ENCODE results near the gene SH3GL3. TPM values are rescaled to one million over a fixed set of nuclear protein-coding genes. Genes with fewer than 3 reads are reported as not detected.

The SH3GL3 gene
- total RNA-seq, 2 experiments from 2014 or later = not detected

DNA sequence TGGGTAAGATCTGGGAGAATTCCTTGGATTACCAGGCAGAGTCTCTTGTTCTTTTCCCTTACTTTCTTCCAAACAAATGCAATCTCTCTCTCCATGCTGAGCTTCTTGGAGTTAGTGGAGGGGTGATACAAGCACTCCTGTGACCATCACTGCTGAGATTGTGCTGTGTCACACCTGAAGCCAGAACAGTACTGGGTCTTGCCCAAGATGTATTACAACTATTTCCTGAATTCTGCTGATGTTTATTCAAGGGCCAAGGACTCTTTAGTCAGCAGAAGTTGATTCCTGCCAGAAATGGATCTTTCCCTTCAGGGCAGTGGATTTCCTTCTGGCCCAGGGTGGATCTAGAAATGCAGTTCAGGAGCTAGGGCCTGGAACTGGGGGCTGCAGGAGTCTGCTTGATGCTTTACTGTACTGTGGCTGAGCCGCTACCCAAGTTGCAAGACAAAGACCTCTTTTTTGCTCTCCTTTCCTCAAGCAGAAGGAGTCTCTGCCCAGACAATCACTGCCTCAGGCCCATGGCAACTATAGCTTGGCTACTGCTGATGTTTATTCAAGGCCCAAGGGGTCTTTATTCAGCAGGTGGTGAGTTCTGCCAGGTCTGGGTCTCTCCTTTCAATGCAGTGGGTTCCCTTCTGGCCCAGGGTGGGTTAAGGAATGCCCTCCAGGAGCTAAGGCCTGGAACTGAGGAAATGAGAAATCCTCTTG is 98.8 kb downstream of the SH3GL3 start:
- POLR2A ChIA-PET = no interaction called here
- Histone ChIP-seq H3K36me3 (ENCODE audit: insufficient read depth, low read length) (no peaks in the 10 kb centered on the region), H3K27me3 (ENCODE audit: control insufficient read depth in 1 of 2, insufficient read depth in 2 of 2, low read length in 2 of 2) (no peaks in the 10 kb centered on the region), H3K9me3 (ENCODE audit: control insufficient read depth in 1 of 2, insufficient read depth in 1 of 2, low read length in 2 of 2) (no peaks in the 10 kb centered on the region), H3K4me3 (ENCODE audit: low read length) (no peak overlapping the region), H3K4me1 (ENCODE audit: insufficient read depth, low read length) (no peaks in the 10 kb centered on the region), H3K27ac (ENCODE audit: low read depth in 1 of 2, low read length in 2 of 2) (no peak overlapping the region)
- intact Hi-C loops (cut with DNase I, micrococcal nuclease) = no loop called here
- Mint-ChIP-seq H3K4me3 (no peak overlapping the region), H3K27ac (no peak overlapping the region), H3K9me3 (peaks cover 16% of the 10 kb centered on the region), H3K36me3 (ENCODE audit: low read depth) (no peaks in the 10 kb centered on the region), H3K27me3 (peaks cover 32% of the 10 kb centered on the region), H3K4me1 (ENCODE audit: low read depth) (no peaks in the 10 kb centered on the region)
- TF ChIP-seq CTCF (IDR thresholded peaks at IDR 0.05) = no peak
- ATAC-seq (ENCODE audit: poor library complexity) = no peak
- no peak for DNase-seq
- CTCF ChIA-PET = no interaction called here

DNA sequence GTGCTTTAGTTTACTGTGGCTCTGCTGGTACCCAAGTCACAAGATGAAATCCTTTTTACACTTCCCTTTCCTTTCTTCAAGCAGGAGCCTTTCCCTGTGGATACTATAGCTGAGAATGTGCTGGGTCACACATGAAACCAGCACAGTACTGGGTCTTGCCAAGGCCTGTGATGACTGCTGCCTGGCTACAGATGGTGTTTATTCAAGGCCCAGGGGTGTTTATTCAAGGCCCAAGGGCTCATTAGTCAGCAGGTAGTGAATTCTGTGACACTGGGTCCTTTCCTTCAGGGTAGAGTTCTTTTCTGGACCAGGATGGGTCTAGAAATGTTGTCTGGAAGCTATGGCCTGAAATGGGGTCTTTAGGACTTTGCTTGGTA is 99.4 kb downstream of the SH3GL3 start:
- Mint-ChIP-seq H3K9me3 (peaks cover 16% of the 10 kb centered on the region), H3K4me1 (ENCODE audit: low read depth) (no peaks in the 10 kb centered on the region), H3K36me3 (ENCODE audit: low read depth) (no peaks in the 10 kb centered on the region), H3K4me3 (no peak overlapping the region), H3K27me3 (peaks cover 32% of the 10 kb centered on the region), H3K27ac (no peak overlapping the region)
- ChIA-PET POLR2A (no interaction called here), CTCF (no interaction called here)
- no peak overlapping the region for H3K27ac ChIP-seq (ENCODE audit: low read depth in 1 of 2, low read length in 2 of 2)
- intact Hi-C loops (cut with DNase I, micrococcal nuclease) = no loop called here
- H3K27me3 ChIP-seq (ENCODE audit: control insufficient read depth in 1 of 2, insufficient read depth in 2 of 2, low read length in 2 of 2) = peaks cover 0 to 4% of the 10 kb centered on the region in 2 experiments
- ATAC-seq (ENCODE audit: poor library complexity) = no peak
- DNase-seq = no peak
- no peaks in the 10 kb centered on the region for H3K9me3 ChIP-seq (ENCODE audit: control insufficient read depth in 1 of 2, insufficient read depth in 1 of 2, low read length in 2 of 2)
- H3K36me3 ChIP-seq (ENCODE audit: insufficient read depth, low read length) = no peaks in the 10 kb centered on the region
- TF ChIP-seq CTCF (IDR thresholded peaks at IDR 0.05) = no peak
- no peaks in the 10 kb centered on the region for H3K4me1 ChIP-seq (ENCODE audit: insufficient read depth, low read length)
- H3K4me3 ChIP-seq (ENCODE audit: low read length) = no peak overlapping the region

DNA sequence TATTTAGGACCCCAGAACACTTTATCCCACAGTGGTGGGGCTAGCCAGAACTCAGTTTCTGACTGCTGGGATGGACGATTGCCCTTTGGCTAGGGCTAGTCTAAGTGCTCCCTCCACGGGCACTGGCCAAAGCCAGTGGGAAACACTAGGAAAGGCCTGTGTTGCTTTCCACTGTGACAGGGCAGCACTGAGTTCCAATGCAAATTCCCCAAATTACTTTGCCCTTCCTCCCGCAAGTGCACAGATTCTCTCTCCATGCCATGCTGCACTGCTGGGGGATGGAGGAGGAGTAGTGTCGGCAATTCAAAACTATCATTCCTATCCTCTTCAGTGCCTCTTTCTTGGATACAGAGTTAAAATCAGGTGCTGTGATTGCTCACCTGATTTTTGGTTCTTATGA is 100.0 kb downstream of the SH3GL3 start:
- TF ChIP-seq CTCF (IDR thresholded peaks at IDR 0.05) = no peak
- ATAC-seq (ENCODE audit: poor library complexity) (no peak), DNase-seq (no peak)
- Mint-ChIP-seq H3K36me3 (ENCODE audit: low read depth) (no peaks in the 10 kb centered on the region), H3K4me1 (ENCODE audit: low read depth) (no peaks in the 10 kb centered on the region), H3K27ac (no peak overlapping the region), H3K27me3 (peaks cover 32% of the 10 kb centered on the region), H3K4me3 (no peak overlapping the region), H3K9me3 (peaks cover 16% of the 10 kb centered on the region)
- ChIA-PET POLR2A (no interaction called here), CTCF (no interaction called here)
- Histone ChIP-seq H3K4me3 (ENCODE audit: low read length) (no peak overlapping the region), H3K36me3 (ENCODE audit: insufficient read depth, low read length) (no peaks in the 10 kb centered on the region), H3K27ac (ENCODE audit: low read depth in 1 of 2, low read length in 2 of 2) (no peak overlapping the region), H3K27me3 (ENCODE audit: control insufficient read depth in 1 of 2, insufficient read depth in 2 of 2, low read length in 2 of 2) (peaks cover 0 to 4% of the 10 kb centered on the region in 2 experiments), H3K9me3 (ENCODE audit: control insufficient read depth in 1 of 2, insufficient read depth in 1 of 2, low read length in 2 of 2) (no peaks in the 10 kb centered on the region), H3K4me1 (ENCODE audit: insufficient read depth, low read length) (no peaks in the 10 kb centered on the region)
- intact Hi-C loops (cut with DNase I, micrococcal nuclease) = no loop called here
